ENCODE measurements around the gene PFN1.

DNA sequence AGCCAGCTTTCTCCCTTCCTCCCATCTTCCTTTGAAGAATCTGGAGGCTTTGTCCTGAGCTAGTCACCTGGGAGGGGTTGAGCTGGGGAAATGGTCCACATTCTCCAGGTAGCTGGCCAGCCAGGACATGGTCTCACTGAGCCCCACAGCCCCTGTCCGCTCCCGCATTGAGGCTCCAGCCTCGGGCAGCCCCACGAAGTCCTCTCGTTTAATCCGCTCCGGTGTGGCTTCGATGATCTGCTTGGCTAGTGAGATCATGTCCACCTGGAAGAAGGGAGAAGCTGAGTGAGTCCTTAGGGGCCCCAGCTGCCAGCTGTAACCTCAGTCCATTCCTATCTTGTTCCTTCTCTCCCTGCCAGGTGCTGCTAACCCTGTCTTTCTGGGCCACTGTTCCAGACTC lies 21.9 kb upstream of the PFN1 start:
- TF ChIP-seq BACH1 (IDR thresholded peaks at IDR 0.05; ENCODE audit: borderline replicate concordance), result no peak
- TF ChIP-seq FOXM1 (IDR thresholded peaks at IDR 0.05; ENCODE audit: low read depth, low read length), result no peak
- TF ChIP-seq PAX5 (IDR thresholded peaks at IDR 0.05; ENCODE audit: borderline replicate concordance, low read depth, low read length), result no peak
- no peak for TF ChIP-seq POLR2A (IDR thresholded peaks at IDR 0.05; ENCODE audit: low read depth, low read length)
- TF ChIP-seq, protein P1, sequence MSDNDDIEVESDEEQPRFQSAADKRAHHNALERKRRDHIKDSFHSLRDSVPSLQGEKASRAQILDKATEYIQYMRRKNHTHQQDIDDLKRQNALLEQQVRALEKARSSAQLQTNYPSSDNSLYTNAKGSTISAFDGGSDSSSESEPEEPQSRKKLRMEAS (IDR thresholded peaks at IDR 0.05; ENCODE audit: low read depth, low read length), result no peak
- TF ChIP-seq, protein P2, sequence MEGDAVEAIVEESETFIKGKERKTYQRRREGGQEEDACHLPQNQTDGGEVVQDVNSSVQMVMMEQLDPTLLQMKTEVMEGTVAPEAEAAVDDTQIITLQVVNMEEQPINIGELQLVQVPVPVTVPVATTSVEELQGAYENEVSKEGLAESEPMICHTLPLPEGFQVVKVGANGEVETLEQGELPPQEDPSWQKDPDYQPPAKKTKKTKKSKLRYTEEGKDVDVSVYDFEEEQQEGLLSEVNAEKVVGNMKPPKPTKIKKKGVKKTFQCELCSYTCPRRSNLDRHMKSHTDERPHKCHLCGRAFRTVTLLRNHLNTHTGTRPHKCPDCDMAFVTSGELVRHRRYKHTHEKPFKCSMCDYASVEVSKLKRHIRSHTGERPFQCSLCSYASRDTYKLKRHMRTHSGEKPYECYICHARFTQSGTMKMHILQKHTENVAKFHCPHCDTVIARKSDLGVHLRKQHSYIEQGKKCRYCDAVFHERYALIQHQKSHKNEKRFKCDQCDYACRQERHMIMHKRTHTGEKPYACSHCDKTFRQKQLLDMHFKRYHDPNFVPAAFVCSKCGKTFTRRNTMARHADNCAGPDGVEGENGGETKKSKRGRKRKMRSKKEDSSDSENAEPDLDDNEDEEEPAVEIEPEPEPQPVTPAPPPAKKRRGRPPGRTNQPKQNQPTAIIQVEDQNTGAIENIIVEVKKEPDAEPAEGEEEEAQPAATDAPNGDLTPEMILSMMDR (IDR thresholded peaks at IDR 0.05 in 2 of 3, conservative IDR thresholded peaks at IDR 0.05 in 1 of 3; ENCODE audit: control insufficient read depth in 2 of 3, extremely low read depth in 1 of 3, insufficient read depth in 1 of 3, low read depth in 3 of 3, low read length in 3 of 3), result no peak
- TF ChIP-seq, protein P3, sequence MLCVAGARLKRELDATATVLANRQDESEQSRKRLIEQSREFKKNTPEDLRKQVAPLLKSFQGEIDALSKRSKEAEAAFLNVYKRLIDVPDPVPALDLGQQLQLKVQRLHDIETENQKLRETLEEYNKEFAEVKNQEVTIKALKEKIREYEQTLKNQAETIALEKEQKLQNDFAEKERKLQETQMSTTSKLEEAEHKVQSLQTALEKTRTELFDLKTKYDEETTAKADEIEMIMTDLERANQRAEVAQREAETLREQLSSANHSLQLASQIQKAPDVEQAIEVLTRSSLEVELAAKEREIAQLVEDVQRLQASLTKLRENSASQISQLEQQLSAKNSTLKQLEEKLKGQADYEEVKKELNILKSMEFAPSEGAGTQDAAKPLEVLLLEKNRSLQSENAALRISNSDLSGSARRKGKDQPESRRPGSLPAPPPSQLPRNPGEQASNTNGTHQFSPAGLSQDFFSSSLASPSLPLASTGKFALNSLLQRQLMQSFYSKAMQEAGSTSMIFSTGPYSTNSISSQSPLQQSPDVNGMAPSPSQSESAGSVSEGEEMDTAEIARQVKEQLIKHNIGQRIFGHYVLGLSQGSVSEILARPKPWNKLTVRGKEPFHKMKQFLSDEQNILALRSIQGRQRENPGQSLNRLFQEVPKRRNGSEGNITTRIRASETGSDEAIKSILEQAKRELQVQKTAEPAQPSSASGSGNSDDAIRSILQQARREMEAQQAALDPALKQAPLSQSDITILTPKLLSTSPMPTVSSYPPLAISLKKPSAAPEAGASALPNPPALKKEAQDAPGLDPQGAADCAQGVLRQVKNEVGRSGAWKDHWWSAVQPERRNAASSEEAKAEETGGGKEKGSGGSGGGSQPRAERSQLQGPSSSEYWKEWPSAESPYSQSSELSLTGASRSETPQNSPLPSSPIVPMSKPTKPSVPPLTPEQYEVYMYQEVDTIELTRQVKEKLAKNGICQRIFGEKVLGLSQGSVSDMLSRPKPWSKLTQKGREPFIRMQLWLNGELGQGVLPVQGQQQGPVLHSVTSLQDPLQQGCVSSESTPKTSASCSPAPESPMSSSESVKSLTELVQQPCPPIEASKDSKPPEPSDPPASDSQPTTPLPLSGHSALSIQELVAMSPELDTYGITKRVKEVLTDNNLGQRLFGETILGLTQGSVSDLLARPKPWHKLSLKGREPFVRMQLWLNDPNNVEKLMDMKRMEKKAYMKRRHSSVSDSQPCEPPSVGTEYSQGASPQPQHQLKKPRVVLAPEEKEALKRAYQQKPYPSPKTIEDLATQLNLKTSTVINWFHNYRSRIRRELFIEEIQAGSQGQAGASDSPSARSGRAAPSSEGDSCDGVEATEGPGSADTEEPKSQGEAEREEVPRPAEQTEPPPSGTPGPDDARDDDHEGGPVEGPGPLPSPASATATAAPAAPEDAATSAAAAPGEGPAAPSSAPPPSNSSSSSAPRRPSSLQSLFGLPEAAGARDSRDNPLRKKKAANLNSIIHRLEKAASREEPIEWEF (IDR thresholded peaks at IDR 0.05; ENCODE audit: insufficient replicate concordance, low read depth, low read length), result no peak
- no peak for TF ChIP-seq NFIC (IDR thresholded peaks at IDR 0.05; ENCODE audit: low read depth, low read length)
- TF ChIP-seq EGR1 (IDR thresholded peaks at IDR 0.05; ENCODE audit: borderline replicate concordance in 1 of 2, low read depth in 2 of 2, low read length in 2 of 2), result no peak
- no peak for TF ChIP-seq JUND (IDR thresholded peaks at IDR 0.05; ENCODE audit: low read depth, low read length)

All from GM12878 (cell line).